Neural progenitor cell (in vitro differentiated cells): ENCODE measurements around the gene FAHD1. TPM values are rescaled to one million over a fixed set of nuclear protein-coding genes. Genes with fewer than 3 reads are reported as not detected.
A peak's percentile ranks its signal among the peaks of the same experiment; 100 is the strongest.

Experiments used
- DNase-seq: peaks from one replicate; pipeline ENCODE4 v3.0.0-alpha.2; 2016; ENCODE audit warnings: low spot score
- H2AFZ ChIP-seq: fragments of 200-600 bp; sonication (generic); replicated peaks from 2 replicates; pipeline ENCODE4 v1.6.1; 2016; ENCODE audit warnings: antibody characterized with exemption
- H3F3A ChIP-seq: fragments of 200-600 bp; sonication (generic); 2 replicates; pipeline ENCODE4 v1.6.1; 2016; ENCODE audit warnings: antibody characterized with exemption, low read depth
- H3K27ac ChIP-seq: fragments of 200-600 bp; sonication (generic); 2 replicates; pipeline ENCODE4 v1.5.1; 2016; ENCODE audit warnings: mild to moderate bottlenecking
- H3K27me3 ChIP-seq: fragments of 200-600 bp; sonication (generic); 2 replicates; pipeline ENCODE4 v1.6.1; 2016; ENCODE audit warnings: mild to moderate bottlenecking, moderate library complexity
- H3K36me3 ChIP-seq: fragments of 200-600 bp; sonication (generic); 2 replicates; pipeline ENCODE4 v1.5.1; 2016
- H3K4me1 ChIP-seq: fragments of 200-600 bp; sonication (generic); 2 replicates; pipeline ENCODE4 v1.6.1; 2016; ENCODE audit warnings: mixed run types
- H3K4me2 ChIP-seq: fragments of 200-600 bp; sonication (generic); 2 replicates; pipeline ENCODE4 v1.6.1; 2016
- H3K4me3 ChIP-seq: fragments of 200-600 bp; sonication (generic); 2 replicates; pipeline ENCODE4 v1.5.1; 2016
- H3K79me2 ChIP-seq: fragments of 200-600 bp; sonication (generic); 2 replicates; pipeline ENCODE4 v1.6.1; 2016; ENCODE audit warnings: low read depth
- H3K9ac ChIP-seq: fragments of 200-600 bp; sonication (generic); 2 replicates; pipeline ENCODE4 v1.6.1; 2016
- H3K9me3 ChIP-seq: fragments of 200-600 bp; sonication (generic); 2 replicates; pipeline ENCODE4 v1.5.1; 2016; ENCODE audit warnings: low read depth
- H4K20me1 ChIP-seq: fragments of 200-600 bp; sonication (generic); 2 replicates; pipeline ENCODE4 v1.6.1; 2016; ENCODE audit warnings: low read depth
- H3K27ac Mint-ChIP-seq: 3 replicates; pipeline ENCODE4 v1.8.0; 2021; ENCODE audit warnings: mixed read lengths
- H3K27me3 Mint-ChIP-seq: 2 replicates; pipeline ENCODE4 v1.8.0; 2022; ENCODE audit warnings: low read depth, mild to moderate bottlenecking, inconsistent platforms, moderate library complexity, mixed read lengths; ENCODE audit not compliant: insufficient read depth
- H3K36me3 Mint-ChIP-seq: 3 replicates; pipeline ENCODE4 v1.8.0; 2021; ENCODE audit warnings: mixed read lengths
- H3K4me1 Mint-ChIP-seq: 3 replicates; pipeline ENCODE4 v1.8.0; 2021; ENCODE audit warnings: mixed read lengths
- H3K4me3 Mint-ChIP-seq: 3 replicates; pipeline ENCODE4 v1.8.0; 2021; ENCODE audit warnings: mild to moderate bottlenecking, moderate library complexity, mixed read lengths
- H3K9me3 Mint-ChIP-seq: 3 replicates; pipeline ENCODE4 v1.8.0; 2020; ENCODE audit warnings: mixed read lengths
- CTCF ChIP-seq: fragments of 200-600 bp; sonication (generic); IDR thresholded peaks from 2 replicates; pipeline ENCODE4 v1.5.1; 2017; ENCODE audit warnings: antibody characterized with exemption, mild to moderate bottlenecking
- EZH2 ChIP-seq: fragments of 200-600 bp; sonication (generic); IDR thresholded peaks from 2 replicates; pipeline ENCODE4 v1.6.1; 2017; ENCODE audit warnings: antibody characterized with exemption, mild to moderate bottlenecking, moderate library complexity
- EZH2phosphoT487 ChIP-seq: fragments of 200-600 bp; sonication (generic); IDR thresholded peaks from 2 replicates; pipeline ENCODE4 v1.6.1; 2017; ENCODE audit warnings: antibody characterized with exemption
- total RNA-seq: library from RNA; depleted of rRNA; stranded (reverse); fragments of >200 nt; gene quantifications from 2 replicates; pipeline ENCODE4 v1.2.3, GENCODE V29; 2015; ENCODE audit warnings: low replicate concordance

The FAHD1 gene
- total RNA-seq, 1 donor from 2014 or later = 21.6 TPM

- peaks cover 10% of the 10 kb centered on the region for H3K27me3 Mint-ChIP-seq
These were observed 36.9 kb downstream of the FAHD1 start for GRCh38 chr16:1863681-1864460.

GRCh38 chr16:1865902-1866690 is 39.1 kb downstream of the FAHD1 start:
- H4K20me1 ChIP-seq = no peaks in the 10 kb centered on the region

More at GRCh38 chr16:1863681-1864460, 36.9 kb downstream of the FAHD1 start:
- Histone ChIP-seq H2AFZ (no peak overlapping the region), H3K4me3 (no peak overlapping the region), H3K27ac (no peak overlapping the region), H3K36me3 (no peaks in the 10 kb centered on the region), H3K27me3 (peaks cover 73% of the 10 kb centered on the region), H4K20me1 (no peaks in the 10 kb centered on the region), H3K4me2 (no peak overlapping the region), H3F3A (no peaks in the 10 kb centered on the region), H3K9me3 (no peaks in the 10 kb centered on the region), H3K9ac (no peak overlapping the region), H3K79me2 (no peaks in the 10 kb centered on the region), H3K4me1 (no peaks in the 10 kb centered on the region)
- no peak overlapping the region for H3K4me3 Mint-ChIP-seq
- peak; percentile 75 for TF ChIP-seq CTCF
- TF ChIP-seq EZH2phosphoT487 = no peak
- H3K4me1 Mint-ChIP-seq = no peaks in the 10 kb centered on the region
- no peaks in the 10 kb centered on the region for H3K9me3 Mint-ChIP-seq
- H3K27ac Mint-ChIP-seq = no peak overlapping the region
- H3K36me3 Mint-ChIP-seq = no peaks in the 10 kb centered on the region
- peak; percentile 38 for DNase-seq

GRCh38 chr16:1870365-1871082 is 43.5 kb downstream of the FAHD1 start:
- Histone ChIP-seq H3K79me2 (no peaks in the 10 kb centered on the region), H3F3A (no peaks in the 10 kb centered on the region), H3K4me1 (no peaks in the 10 kb centered on the region), H3K27me3 (peaks cover 61% of the 10 kb centered on the region), H3K4me3 (no peak overlapping the region), H3K36me3 (no peaks in the 10 kb centered on the region), H3K9me3 (no peaks in the 10 kb centered on the region), H3K9ac (no peak overlapping the region), H2AFZ (no peak overlapping the region), H4K20me1 (no peaks in the 10 kb centered on the region), H3K27ac (no peak overlapping the region), H3K4me2 (no peak overlapping the region)
- Mint-ChIP-seq H3K4me3 (no peak overlapping the region), H3K27me3 (peaks cover 12% of the 10 kb centered on the region), H3K9me3 (peaks cover 3% of the 10 kb centered on the region), H3K27ac (no peak overlapping the region), H3K4me1 (peaks cover 8% of the 10 kb centered on the region), H3K36me3 (peaks cover 1% of the 10 kb centered on the region)
- TF ChIP-seq EZH2 = no peak
- TF ChIP-seq CTCF = no peak
- no peak for TF ChIP-seq EZH2phosphoT487
- DNase-seq = no peak

More at GRCh38 chr16:1865902-1866690, 39.1 kb downstream of the FAHD1 start:
- Histone ChIP-seq H3F3A (no peaks in the 10 kb centered on the region), H2AFZ (no peak overlapping the region), H3K9me3 (no peaks in the 10 kb centered on the region), H3K27ac (no peak overlapping the region), H3K4me2 (no peak overlapping the region), H3K27me3 (peaks cover 51% of the 10 kb centered on the region), H3K79me2 (no peaks in the 10 kb centered on the region), H3K4me3 (no peak overlapping the region), H3K9ac (no peak overlapping the region), H3K36me3 (no peaks in the 10 kb centered on the region), H3K4me1 (no peaks in the 10 kb centered on the region)
- no peaks in the 10 kb centered on the region for H3K4me1 Mint-ChIP-seq
- no peaks in the 10 kb centered on the region for H3K9me3 Mint-ChIP-seq
- H3K27ac Mint-ChIP-seq = no peak overlapping the region
- H3K36me3 Mint-ChIP-seq = no peaks in the 10 kb centered on the region
- H3K4me3 Mint-ChIP-seq = no peak overlapping the region
- TF ChIP-seq CTCF (no peak), EZH2phosphoT487 (no peak), EZH2 (no peak)
- DNase-seq = no peak
- peaks cover 2% of the 10 kb centered on the region for H3K27me3 Mint-ChIP-seq
